SK-N-SH (cell line): Measurements from ENCODE around the gene AGRP.

Source experiments
- EP300 ChIP-seq, 2 experiments: IDR thresholded peaks; 2 replicates each; pipeline versions ENCODE4 v1.4.0 to v1.6.1; 2012; ENCODE audit warnings: borderline replicate concordance in 1 of 2, low read depth in 1 of 2, low read length in 1 of 2
- POLR2AphosphoS5 ChIP-seq: IDR thresholded peaks from 2 replicates; pipeline ENCODE4 v1.6.1; 2012; ENCODE audit warnings: low read depth, low read length
- TAF1 ChIP-seq: IDR thresholded peaks from 2 replicates; pipeline ENCODE4 v1.6.1; 2012; ENCODE audit warnings: low read depth, mild to moderate bottlenecking, low read length, moderate library complexity, borderline replicate concordance
- TCF12 ChIP-seq: IDR thresholded peaks from 2 replicates; pipeline ENCODE4 v1.4.0; 2012
- TF ChIP-seq, protein P1 (sequence below): fragments of 200-600 bp; sonication (generic); IDR thresholded peaks from 2 replicates; pipeline ENCODE4 v1.6.1; 2017; ENCODE audit warnings: antibody characterized with exemption, mild to moderate bottlenecking, moderate library complexity

DNA sequence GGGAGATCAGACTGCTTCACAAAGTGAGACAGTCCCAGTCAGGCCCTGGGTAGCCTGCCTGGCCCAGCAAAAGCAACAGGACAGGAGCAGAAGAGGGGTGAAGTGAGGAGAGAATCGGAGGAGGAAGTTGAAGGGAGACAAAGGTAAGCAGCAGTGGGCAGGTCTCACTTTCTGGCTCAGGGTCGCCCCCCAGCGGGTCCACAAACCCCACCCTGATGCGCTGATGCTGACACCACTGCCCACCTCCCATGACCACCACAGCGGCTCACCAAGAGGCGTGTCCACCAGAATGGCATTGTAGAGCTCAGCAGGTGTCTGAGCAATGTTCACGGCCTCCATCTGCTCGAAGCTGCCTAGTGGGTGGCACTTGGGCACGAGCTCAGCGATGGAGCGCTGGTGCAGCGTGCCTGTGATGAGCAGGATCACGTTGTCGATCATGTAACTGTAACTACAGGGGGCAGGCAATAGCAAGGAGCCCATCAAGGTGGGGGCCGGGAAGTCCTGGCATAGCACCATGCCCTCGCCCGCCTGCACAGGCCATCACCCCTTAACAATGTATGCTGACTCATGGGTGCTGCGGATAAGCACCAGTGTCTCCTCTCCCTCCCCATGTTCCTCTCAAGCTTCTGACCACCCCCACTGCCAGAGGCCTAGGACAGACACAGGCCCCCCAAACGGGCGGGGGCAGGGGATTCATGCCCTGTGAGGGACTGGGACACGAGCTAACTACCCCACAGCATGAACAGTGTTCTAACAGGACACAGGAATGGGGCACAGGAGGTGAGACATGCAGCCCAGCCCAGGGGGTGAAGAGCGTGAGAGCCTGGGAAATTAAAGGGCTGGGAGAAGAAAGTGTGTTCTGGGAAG lies 38.9 kb downstream of the AGRP start:
- TF ChIP-seq, protein P1, sequence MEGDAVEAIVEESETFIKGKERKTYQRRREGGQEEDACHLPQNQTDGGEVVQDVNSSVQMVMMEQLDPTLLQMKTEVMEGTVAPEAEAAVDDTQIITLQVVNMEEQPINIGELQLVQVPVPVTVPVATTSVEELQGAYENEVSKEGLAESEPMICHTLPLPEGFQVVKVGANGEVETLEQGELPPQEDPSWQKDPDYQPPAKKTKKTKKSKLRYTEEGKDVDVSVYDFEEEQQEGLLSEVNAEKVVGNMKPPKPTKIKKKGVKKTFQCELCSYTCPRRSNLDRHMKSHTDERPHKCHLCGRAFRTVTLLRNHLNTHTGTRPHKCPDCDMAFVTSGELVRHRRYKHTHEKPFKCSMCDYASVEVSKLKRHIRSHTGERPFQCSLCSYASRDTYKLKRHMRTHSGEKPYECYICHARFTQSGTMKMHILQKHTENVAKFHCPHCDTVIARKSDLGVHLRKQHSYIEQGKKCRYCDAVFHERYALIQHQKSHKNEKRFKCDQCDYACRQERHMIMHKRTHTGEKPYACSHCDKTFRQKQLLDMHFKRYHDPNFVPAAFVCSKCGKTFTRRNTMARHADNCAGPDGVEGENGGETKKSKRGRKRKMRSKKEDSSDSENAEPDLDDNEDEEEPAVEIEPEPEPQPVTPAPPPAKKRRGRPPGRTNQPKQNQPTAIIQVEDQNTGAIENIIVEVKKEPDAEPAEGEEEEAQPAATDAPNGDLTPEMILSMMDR = no peak
- TF ChIP-seq TAF1 (no peak), TCF12 (no peak), POLR2AphosphoS5 (no peak), EP300 (IDR thresholded peaks at IDR 0.05; ENCODE audit: borderline replicate concordance in 1 of 2, low read depth in 1 of 2, low read length in 1 of 2) (no peak)
